GM23338 (cell line): ENCODE data around the gene CARHSP1. TPM values are rescaled to one million over a fixed set of nuclear protein-coding genes. Genes with fewer than 3 reads are reported as not detected.

ENCODE experiments used
- ATAC-seq: fragments of 200-7000 bp; cut with Tn5 transposase; 3 replicates; pipeline ENCODE4 v1.9.1; 2020
- DNase-seq: peaks from one replicate; pipeline ENCODE4 v3.0.0-alpha.2; 2015; ENCODE audit warnings: low spot score
- H2AFZ ChIP-seq: fragments of 200-600 bp; sonication (generic); 2 replicates; pipeline ENCODE4 v1.8.0; 2016; ENCODE audit warnings: antibody characterized with exemption, mild to moderate bottlenecking, moderate library complexity
- H3F3A ChIP-seq: fragments of 200-600 bp; sonication (generic); replicated peaks from 2 replicates; pipeline ENCODE4 v1.8.0; 2017; ENCODE audit warnings: antibody characterized with exemption, mixed run types, low read depth
- H3K27ac ChIP-seq: fragments of 200-600 bp; sonication (generic); 2 replicates; pipeline ENCODE4 v1.6.1; 2016; ENCODE audit warnings: low read depth
- H3K27me3 ChIP-seq: fragments of 200-600 bp; sonication (generic); 2 replicates; pipeline ENCODE4 v1.8.0; 2016; ENCODE audit warnings: mild to moderate bottlenecking, mixed run types, moderate library complexity; ENCODE audit not compliant: insufficient read depth
- H3K36me3 ChIP-seq: fragments of 200-600 bp; sonication (generic); 2 replicates; pipeline ENCODE4 v1.8.0; 2016; ENCODE audit warnings: mild to moderate bottlenecking; ENCODE audit not compliant: insufficient read depth
- H3K4me1 ChIP-seq: fragments of 200-600 bp; sonication (generic); 2 replicates; pipeline ENCODE4 v1.8.0; 2016; ENCODE audit warnings: mild to moderate bottlenecking, moderate library complexity; ENCODE audit not compliant: insufficient read depth
- H3K4me2 ChIP-seq: fragments of 200-600 bp; sonication (generic); 2 replicates; pipeline ENCODE4 v1.7.1; 2017; ENCODE audit warnings: mixed run types
- H3K4me3 ChIP-seq: fragments of 200-600 bp; sonication (generic); 2 replicates; pipeline ENCODE4 v1.6.1; 2016; ENCODE audit warnings: mixed run types
- H3K79me2 ChIP-seq: fragments of 200-600 bp; sonication (generic); replicated peaks from 2 replicates; pipeline ENCODE4 v1.8.0; 2017; ENCODE audit warnings: mild to moderate bottlenecking; ENCODE audit not compliant: insufficient read depth
- H3K9me2 ChIP-seq: fragments of 200-600 bp; sonication (generic); 2 replicates; pipeline ENCODE4 v1.8.0; 2017; ENCODE audit not compliant: insufficient read depth
- H4K20me1 ChIP-seq: fragments of 200-600 bp; sonication (generic); replicated peaks from 2 replicates; pipeline ENCODE4 v1.8.0; 2017; ENCODE audit warnings: mild to moderate bottlenecking; ENCODE audit not compliant: insufficient read depth
- H3K27ac Mint-ChIP-seq: 2 replicates; pipeline ENCODE4 v1.8.0; 2020; ENCODE audit warnings: inconsistent platforms, mild to moderate bottlenecking, moderate library complexity, mixed read lengths
- H3K27me3 Mint-ChIP-seq: 3 replicates; pipeline ENCODE4 v1.8.0; 2022; ENCODE audit warnings: low read depth, mild to moderate bottlenecking, moderate library complexity, mixed read lengths, inconsistent platforms; ENCODE audit not compliant: insufficient read depth, poor library complexity
- H3K36me3 Mint-ChIP-seq: 3 replicates; pipeline ENCODE4 v1.8.0; 2021; ENCODE audit warnings: low read depth, mild to moderate bottlenecking, inconsistent platforms, moderate library complexity, mixed read lengths
- H3K4me1 Mint-ChIP-seq: 3 replicates; pipeline ENCODE4 v1.8.0; 2020; ENCODE audit warnings: mild to moderate bottlenecking, inconsistent platforms, mixed read lengths
- H3K4me3 Mint-ChIP-seq: 3 replicates; pipeline ENCODE4 v1.8.0; 2021; ENCODE audit warnings: moderate library complexity, mild to moderate bottlenecking, inconsistent platforms, mixed read lengths
- H3K9me3 Mint-ChIP-seq: 3 replicates; pipeline ENCODE4 v1.8.0; 2020; ENCODE audit warnings: moderate library complexity, mild to moderate bottlenecking, inconsistent platforms, mixed read lengths
- CREB1 ChIP-seq: fragments of 250-450 bp; sonication (Bioruptor Pico); IDR thresholded peaks from 2 replicates; pipeline ENCODE4 v1.5.0; 2020; ENCODE audit warnings: low read depth, mild to moderate bottlenecking, moderate library complexity
- EZH2 ChIP-seq: fragments of 200-600 bp; sonication (generic); IDR thresholded peaks from one replicate; pipeline ENCODE4 v1.8.0; 2017; ENCODE audit warnings: antibody characterized with exemption, mild to moderate bottlenecking, low read depth; ENCODE audit not compliant: unreplicated experiment
- EZH2phosphoT487 ChIP-seq: fragments of 200-600 bp; sonication (generic); IDR thresholded peaks from one replicate; pipeline ENCODE4 v1.8.1; 2018; ENCODE audit warnings: antibody characterized with exemption; ENCODE audit not compliant: unreplicated experiment
- JUNB ChIP-seq: IDR thresholded peaks from one replicate; pipeline ENCODE4 v1.6.1; 2016; ENCODE audit warnings: antibody characterized with exemption; ENCODE audit not compliant: unreplicated experiment
- NANOG ChIP-seq: IDR thresholded peaks from 2 replicates; pipeline ENCODE4 v1.6.1; 2016; ENCODE audit warnings: antibody characterized with exemption, borderline replicate concordance
- POLR2AphosphoS5 ChIP-seq: IDR thresholded peaks from 2 replicates; pipeline ENCODE4 v1.6.1; 2016; ENCODE audit warnings: antibody characterized with exemption, low read depth
- STAT1 ChIP-seq: IDR thresholded peaks from one replicate; pipeline ENCODE4 v1.6.1; 2016; ENCODE audit warnings: antibody characterized with exemption; ENCODE audit not compliant: unreplicated experiment
- ZNF331 ChIP-seq: fragments of 250-450 bp; sonication (Bioruptor Pico); IDR thresholded peaks from 2 replicates; pipeline ENCODE4 v1.5.0; 2020; ENCODE audit warnings: low read depth, mild to moderate bottlenecking, moderate library complexity
- polyA plus RNA-seq: library from polyadenylated mRNA; unstranded; fragments of >200 nt; fragmentation: Nextera tagmentation; extraction: Ambion mirVana; gene quantifications from 2 replicates; pipeline ENCODE4 v1.2.1, GENCODE V29; 2016
- total RNA-seq: library from RNA; depleted of rRNA; stranded (reverse); fragments of >200 nt; shearing (Covaris generic); gene quantifications from 2 replicates; pipeline ENCODE4 v1.2.3, GENCODE V29; 2014
- TF ChIP-seq, protein P1 (sequence below): IDR thresholded peaks from one replicate; pipeline ENCODE4 v1.6.1; 2018; ENCODE audit warnings: antibody characterized with exemption; ENCODE audit not compliant: unreplicated experiment
- TF ChIP-seq, protein P2 (sequence below), 2 experiments: fragments of 200-600 bp in 1 of 2; sonication (generic) in 1 of 2; conservative IDR thresholded peaks; 2 replicates each; pipeline versions ENCODE4 v1.5.1 to v1.6.1; 2016 to 2017; ENCODE audit warnings: antibody characterized with exemption in 2 of 2, low read depth in 2 of 2, mild to moderate bottlenecking in 2 of 2, moderate library complexity in 1 of 2

Gene CARHSP1
- total and polyA plus RNA-seq, 2 experiments from 2014 or later, result 286 to 339 TPM

DNA sequence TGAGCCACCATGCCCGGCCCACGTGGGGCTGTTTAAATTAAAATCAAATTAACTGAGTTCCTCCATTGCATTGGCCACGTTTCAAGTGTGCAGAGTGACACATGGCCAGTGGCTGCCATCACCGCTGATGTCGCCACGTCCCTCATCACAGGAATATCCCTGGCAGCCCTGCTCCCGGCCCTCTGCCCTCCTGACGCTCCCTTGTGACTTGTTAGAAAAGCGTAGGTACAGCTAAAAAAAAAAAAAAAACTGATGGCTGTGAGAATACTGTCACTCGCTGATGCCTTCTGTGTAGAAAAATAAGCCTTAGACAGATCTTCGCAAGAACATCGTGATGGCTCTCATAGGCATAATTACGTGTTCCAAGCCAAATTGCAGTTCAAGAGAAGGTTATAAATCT is 21.7 kb downstream of the CARHSP1 start (continued):
- TF ChIP-seq, protein P1, sequence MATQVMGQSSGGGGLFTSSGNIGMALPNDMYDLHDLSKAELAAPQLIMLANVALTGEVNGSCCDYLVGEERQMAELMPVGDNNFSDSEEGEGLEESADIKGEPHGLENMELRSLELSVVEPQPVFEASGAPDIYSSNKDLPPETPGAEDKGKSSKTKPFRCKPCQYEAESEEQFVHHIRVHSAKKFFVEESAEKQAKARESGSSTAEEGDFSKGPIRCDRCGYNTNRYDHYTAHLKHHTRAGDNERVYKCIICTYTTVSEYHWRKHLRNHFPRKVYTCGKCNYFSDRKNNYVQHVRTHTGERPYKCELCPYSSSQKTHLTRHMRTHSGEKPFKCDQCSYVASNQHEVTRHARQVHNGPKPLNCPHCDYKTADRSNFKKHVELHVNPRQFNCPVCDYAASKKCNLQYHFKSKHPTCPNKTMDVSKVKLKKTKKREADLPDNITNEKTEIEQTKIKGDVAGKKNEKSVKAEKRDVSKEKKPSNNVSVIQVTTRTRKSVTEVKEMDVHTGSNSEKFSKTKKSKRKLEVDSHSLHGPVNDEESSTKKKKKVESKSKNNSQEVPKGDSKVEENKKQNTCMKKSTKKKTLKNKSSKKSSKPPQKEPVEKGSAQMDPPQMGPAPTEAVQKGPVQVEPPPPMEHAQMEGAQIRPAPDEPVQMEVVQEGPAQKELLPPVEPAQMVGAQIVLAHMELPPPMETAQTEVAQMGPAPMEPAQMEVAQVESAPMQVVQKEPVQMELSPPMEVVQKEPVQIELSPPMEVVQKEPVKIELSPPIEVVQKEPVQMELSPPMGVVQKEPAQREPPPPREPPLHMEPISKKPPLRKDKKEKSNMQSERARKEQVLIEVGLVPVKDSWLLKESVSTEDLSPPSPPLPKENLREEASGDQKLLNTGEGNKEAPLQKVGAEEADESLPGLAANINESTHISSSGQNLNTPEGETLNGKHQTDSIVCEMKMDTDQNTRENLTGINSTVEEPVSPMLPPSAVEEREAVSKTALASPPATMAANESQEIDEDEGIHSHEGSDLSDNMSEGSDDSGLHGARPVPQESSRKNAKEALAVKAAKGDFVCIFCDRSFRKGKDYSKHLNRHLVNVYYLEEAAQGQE, result no peak
- TF ChIP-seq POLR2AphosphoS5, result no peak
- TF ChIP-seq NANOG, result no peak

DNA sequence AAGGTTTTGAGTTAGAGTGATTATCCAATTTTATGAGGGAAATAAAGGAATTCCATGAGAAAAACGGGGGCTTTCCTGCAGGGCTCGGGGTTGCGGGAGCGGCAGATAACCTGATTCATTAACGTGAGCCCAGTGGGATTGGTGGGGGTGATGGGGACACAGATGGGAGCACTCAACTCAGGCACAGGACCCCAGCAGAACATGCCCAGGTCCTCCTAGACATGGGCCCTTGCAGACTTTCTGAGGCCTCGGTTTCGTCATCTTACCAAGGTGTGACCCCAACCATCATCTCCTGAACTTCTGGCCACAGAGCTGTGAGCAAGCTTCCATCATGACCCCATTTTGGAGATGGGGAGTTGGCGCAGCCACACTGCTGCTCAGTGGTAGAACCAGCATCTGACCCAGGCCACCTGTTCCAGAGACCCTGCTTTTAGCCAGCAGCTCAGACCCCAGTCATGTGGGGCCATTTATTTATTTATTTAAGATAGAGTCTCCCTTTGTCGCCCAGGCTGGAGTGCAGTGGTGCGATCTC is 22.3 kb downstream of the CARHSP1 start:
- Histone ChIP-seq H4K20me1 (peaks cover 3% of the 10 kb centered on the region; the same call in 1 of the 2 replicates), H3K9me2 (no peaks in the 10 kb centered on the region), H3K36me3 (no peaks in the 10 kb centered on the region), H3F3A (peaks cover 23% of the 10 kb centered on the region; the same call in 1 of the 2 replicates), H3K27me3 (no peaks in the 10 kb centered on the region), H3K4me3 (no peak overlapping the region), H3K4me2 (no peak overlapping the region), H3K79me2 (peaks cover 20% of the 10 kb centered on the region), H2AFZ (no peak overlapping the region), H3K27ac (peak overlapping the region; percentile 69; the same call in 1 of the 2 replicates), H3K4me1 (peaks cover 21% of the 10 kb centered on the region)
- Mint-ChIP-seq H3K4me1 (peaks cover 54% of the 10 kb centered on the region), H3K36me3 (peaks cover 41% of the 10 kb centered on the region), H3K4me3 (no peak overlapping the region), H3K27me3 (peaks cover 35% of the 10 kb centered on the region), H3K27ac (no peak overlapping the region), H3K9me3 (peaks cover 3% of the 10 kb centered on the region; the same call in 1 of the 3 replicates)
- DNase-seq, result no peak
- TF ChIP-seq EZH2 (no peak), CREB1 (CRISPR knock-in tag) (no peak), POLR2AphosphoS5 (peak; percentile 31)
- ATAC-seq, result no peak

DNA sequence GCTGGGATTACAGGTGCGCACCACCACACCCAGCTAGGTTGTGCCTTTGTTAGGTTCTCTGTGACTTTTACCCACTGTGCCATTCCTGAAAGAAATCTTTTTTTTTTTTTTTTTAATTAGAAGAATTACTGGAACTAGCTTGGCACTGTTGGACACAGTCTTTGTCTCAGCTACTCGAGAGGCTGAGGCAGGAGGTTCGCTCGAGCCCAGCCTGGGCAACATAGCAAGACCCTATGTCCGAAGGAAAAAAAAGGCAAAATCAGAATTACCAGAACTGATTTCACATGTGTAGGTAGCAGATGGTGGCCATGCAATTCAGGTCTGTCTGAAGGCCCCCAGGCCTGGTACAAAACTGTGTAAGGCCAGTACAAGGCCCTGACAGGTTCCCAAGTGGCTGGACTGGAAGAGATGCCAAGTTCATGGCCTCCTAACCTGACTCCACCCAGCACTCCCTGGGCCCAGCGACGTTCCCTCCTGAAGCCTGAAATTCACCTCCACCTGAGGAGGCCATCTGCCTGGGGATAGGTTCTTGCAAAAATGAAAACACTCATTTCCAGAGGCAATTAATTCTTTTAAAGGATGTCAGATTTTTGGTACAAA is 23.0 kb downstream of the CARHSP1 start:
- H3K36me3 ChIP-seq, result no peaks in the 10 kb centered on the region
- peaks cover 3% of the 10 kb centered on the region; the same call in 1 of the 3 replicates for H3K9me3 Mint-ChIP-seq
- no peaks in the 10 kb centered on the region for H3K9me2 ChIP-seq
- H3K27ac ChIP-seq, result no peak overlapping the region
- H3K36me3 Mint-ChIP-seq, result peaks cover 34% of the 10 kb centered on the region
- H3K27ac Mint-ChIP-seq, result no peak overlapping the region
- ATAC-seq (no peak), DNase-seq (no peak)
- H3K4me1 ChIP-seq, result peaks cover 21% of the 10 kb centered on the region
- H3K27me3 ChIP-seq, result no peaks in the 10 kb centered on the region
- peaks cover 51% of the 10 kb centered on the region for H3K4me1 Mint-ChIP-seq
- H3K4me3 ChIP-seq, result no peak overlapping the region
- peaks cover 20% of the 10 kb centered on the region for H3K79me2 ChIP-seq
- H3K27me3 Mint-ChIP-seq, result peaks cover 32% of the 10 kb centered on the region
- H4K20me1 ChIP-seq, result peaks cover 3% of the 10 kb centered on the region; the same call in 1 of the 2 replicates
- H3K4me3 Mint-ChIP-seq, result no peak overlapping the region
- no peak overlapping the region for H3K4me2 ChIP-seq
- no peak overlapping the region for H2AFZ ChIP-seq
- H3F3A ChIP-seq, result peaks cover 23% of the 10 kb centered on the region; the same call in 1 of the 2 replicates
- TF ChIP-seq ZNF331, result no peak
- no peak for TF ChIP-seq EZH2phosphoT487
- no peak for TF ChIP-seq POLR2AphosphoS5
- TF ChIP-seq NANOG, result no peak
- TF ChIP-seq, protein P1, result no peak
- no peak for TF ChIP-seq JUNB
- no peak for TF ChIP-seq STAT1
- TF ChIP-seq, protein P2, sequence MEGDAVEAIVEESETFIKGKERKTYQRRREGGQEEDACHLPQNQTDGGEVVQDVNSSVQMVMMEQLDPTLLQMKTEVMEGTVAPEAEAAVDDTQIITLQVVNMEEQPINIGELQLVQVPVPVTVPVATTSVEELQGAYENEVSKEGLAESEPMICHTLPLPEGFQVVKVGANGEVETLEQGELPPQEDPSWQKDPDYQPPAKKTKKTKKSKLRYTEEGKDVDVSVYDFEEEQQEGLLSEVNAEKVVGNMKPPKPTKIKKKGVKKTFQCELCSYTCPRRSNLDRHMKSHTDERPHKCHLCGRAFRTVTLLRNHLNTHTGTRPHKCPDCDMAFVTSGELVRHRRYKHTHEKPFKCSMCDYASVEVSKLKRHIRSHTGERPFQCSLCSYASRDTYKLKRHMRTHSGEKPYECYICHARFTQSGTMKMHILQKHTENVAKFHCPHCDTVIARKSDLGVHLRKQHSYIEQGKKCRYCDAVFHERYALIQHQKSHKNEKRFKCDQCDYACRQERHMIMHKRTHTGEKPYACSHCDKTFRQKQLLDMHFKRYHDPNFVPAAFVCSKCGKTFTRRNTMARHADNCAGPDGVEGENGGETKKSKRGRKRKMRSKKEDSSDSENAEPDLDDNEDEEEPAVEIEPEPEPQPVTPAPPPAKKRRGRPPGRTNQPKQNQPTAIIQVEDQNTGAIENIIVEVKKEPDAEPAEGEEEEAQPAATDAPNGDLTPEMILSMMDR (conservative IDR thresholded peaks at IDR 0.05; ENCODE audit: low read depth in 2 of 2), result no peak
